Lower leg skin (tissue), 4 donors: Measurements from ENCODE around the gene RPA1. TPM values are rescaled to one million over a fixed set of nuclear protein-coding genes. Genes with fewer than 3 reads are reported as not detected.
"Not testable (repeated sequence)": the region's sequence is repeated elsewhere in the genome, so short reads cannot be mapped to it uniquely, and the experiment has no call there.

Experiments
- DNase-seq, 2 donors: peaks; one replicate each; pipeline ENCODE4 v3.0.0-alpha.2; 2019; ENCODE audit warnings: low spot score in 2 of 2
- H3K4me3 ChIP-seq: fragments of 200-600 bp; sonication (generic); 2 replicates; pipeline ENCODE4 v1.5.1; 2017; ENCODE audit warnings: mild to moderate bottlenecking, low read depth; ENCODE audit not compliant: poor library complexity, severe bottlenecking
- POLR2A ChIP-seq, 2 donors: fragments of 450-650 bp; IDR thresholded peaks; one replicate each; pipeline ENCODE4 v1.6.1; 2016 to 2017; ENCODE audit warnings: antibody characterized with exemption in 2 of 2, mild to moderate bottlenecking in 1 of 2, moderate library complexity in 1 of 2
- WGBS, 2 donors: methylation state at CpG; one replicate each; pipeline ENCODE4 v1.1.5; 2018; 5-methylcytosine and 5-hydroxymethylcytosine counted together
- intact Hi-C: fragments of 100-400 bp; cut with DNase I; formaldehyde crosslinking; loops from one replicate; pipeline ENCODE4 v1.15.0; 2023; ENCODE audit warnings: low total_unique reads
- total RNA-seq, 4 donors: library from RNA; depleted of rRNA; stranded (reverse); fragments of >200 nt; gene quantifications; one replicate each; pipeline ENCODE4 v1.1.0, GENCODE V29; 2016
- TF ChIP-seq, protein P1 (sequence below), 3 donors: fragments of 450-650 bp; IDR thresholded peaks; one replicate each; pipeline ENCODE4 v1.5.1; 2016; ENCODE audit warnings: antibody characterized with exemption in 3 of 3, mild to moderate bottlenecking in 3 of 3, moderate library complexity in 2 of 3

Gene RPA1
- total RNA-seq, 4 donors from 2014 or later: 21.0 to 31.5 (median 26.9) TPM

DNA sequence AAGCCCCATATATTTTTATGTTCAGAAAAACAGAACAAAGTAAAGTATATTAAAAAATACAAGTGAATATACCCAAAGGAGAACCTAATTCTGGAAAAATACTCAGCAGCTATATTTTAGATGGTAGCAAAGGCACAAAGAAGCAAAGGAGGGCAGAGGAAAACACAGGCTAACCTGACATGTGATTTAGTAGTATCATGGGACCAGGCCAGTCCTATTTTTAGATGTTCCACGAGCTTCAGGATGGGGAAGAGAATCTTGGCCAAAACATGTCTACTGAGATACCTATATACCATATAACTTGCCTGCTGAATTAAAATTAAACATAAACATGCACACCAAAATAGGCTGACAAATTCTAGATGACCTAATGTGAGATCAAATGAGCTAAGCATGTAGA, 33.0 kb upstream of the RPA1 start:
- no peak for DNase-seq
- TF ChIP-seq POLR2A (IDR thresholded peaks at IDR 0.05): no peak
- TF ChIP-seq, protein P1, sequence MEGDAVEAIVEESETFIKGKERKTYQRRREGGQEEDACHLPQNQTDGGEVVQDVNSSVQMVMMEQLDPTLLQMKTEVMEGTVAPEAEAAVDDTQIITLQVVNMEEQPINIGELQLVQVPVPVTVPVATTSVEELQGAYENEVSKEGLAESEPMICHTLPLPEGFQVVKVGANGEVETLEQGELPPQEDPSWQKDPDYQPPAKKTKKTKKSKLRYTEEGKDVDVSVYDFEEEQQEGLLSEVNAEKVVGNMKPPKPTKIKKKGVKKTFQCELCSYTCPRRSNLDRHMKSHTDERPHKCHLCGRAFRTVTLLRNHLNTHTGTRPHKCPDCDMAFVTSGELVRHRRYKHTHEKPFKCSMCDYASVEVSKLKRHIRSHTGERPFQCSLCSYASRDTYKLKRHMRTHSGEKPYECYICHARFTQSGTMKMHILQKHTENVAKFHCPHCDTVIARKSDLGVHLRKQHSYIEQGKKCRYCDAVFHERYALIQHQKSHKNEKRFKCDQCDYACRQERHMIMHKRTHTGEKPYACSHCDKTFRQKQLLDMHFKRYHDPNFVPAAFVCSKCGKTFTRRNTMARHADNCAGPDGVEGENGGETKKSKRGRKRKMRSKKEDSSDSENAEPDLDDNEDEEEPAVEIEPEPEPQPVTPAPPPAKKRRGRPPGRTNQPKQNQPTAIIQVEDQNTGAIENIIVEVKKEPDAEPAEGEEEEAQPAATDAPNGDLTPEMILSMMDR (IDR thresholded peaks at IDR 0.05): no peak
- H3K4me3 ChIP-seq: no peak overlapping the region
- 0 to 5% methylated on average over 1 of the region's 1 CpG for WGBS, 2 donors
- intact Hi-C loops: no loop called here

DNA sequence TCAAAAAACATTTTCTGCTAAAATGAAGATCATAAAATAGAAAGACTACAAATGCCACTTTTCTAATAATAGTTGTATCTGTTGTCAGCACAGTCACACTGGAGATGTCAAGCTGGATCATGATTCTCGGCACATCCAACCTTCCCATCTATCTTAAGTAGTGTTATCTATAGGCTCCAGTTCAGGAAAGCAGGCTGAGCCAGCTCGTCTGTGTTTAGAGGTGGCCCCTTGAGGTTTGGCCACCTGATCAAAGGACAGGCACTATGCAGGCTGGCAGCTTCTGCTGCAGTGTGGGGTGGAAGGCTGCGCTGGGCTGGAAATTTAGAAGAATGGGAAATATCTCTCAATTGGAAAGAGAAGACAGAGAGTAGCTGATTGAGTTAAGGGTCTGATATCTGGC, 32.5 kb upstream of the RPA1 start:
- no peak for TF ChIP-seq POLR2A (IDR thresholded peaks at IDR 0.05)
- TF ChIP-seq, protein P1 (IDR thresholded peaks at IDR 0.05): no peak
- intact Hi-C loops: no loop called here
- DNase-seq: no peak
- 50 to 63% methylated on average over 3 of the region's 3 CpGs for WGBS, 2 donors
- no peak overlapping the region for H3K4me3 ChIP-seq

- intact Hi-C loops, DNase-seq, H3K4me3 ChIP-seq: not testable (repeated sequence)
- 95 to 96% methylated on average over 8 of the region's 8 CpGs for WGBS, 2 donors
Observed at GRCh38 chr17:1797846-1798245, 32.0 kb upstream of the RPA1 start.

- 92 to 96% methylated on average over 7 of the region's 7 CpGs for WGBS, 2 donors
- intact Hi-C loops: no loop called here
- no peak overlapping the region for H3K4me3 ChIP-seq
- TF ChIP-seq, protein P1 (IDR thresholded peaks at IDR 0.05): no peak
- TF ChIP-seq POLR2A (IDR thresholded peaks at IDR 0.05): no peak
- DNase-seq: no peak
Observed at GRCh38 chr17:1800240-1800639, 29.6 kb upstream of the RPA1 start.

DNA sequence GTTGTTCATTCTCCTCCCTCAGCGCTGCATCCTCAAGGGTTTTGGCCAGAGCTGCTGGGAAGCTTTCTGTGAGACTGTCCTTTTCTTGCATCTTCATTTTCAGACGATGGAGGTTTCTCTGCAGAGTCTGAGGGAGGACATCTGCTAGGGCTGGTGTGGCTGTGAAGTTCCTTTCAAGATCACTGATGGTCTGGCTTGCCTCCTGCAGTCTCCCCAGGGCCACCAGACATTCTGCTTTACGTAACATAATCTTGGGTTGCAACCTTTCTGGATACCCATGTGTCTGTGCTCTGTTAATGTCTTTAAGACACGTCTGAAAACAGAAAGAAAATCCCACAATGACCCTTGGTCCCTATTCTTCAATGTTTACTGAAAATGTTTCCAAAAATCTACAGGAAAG, 29.1 kb upstream of the RPA1 start:
- no peak overlapping the region for H3K4me3 ChIP-seq
- TF ChIP-seq, protein P1 (IDR thresholded peaks at IDR 0.05): no peak
- 84 to 88% methylated on average over 4 of the region's 4 CpGs for WGBS, 2 donors
- no peak for DNase-seq
- intact Hi-C loops: no loop called here

- TF ChIP-seq POLR2A (IDR thresholded peaks at IDR 0.05): no peak
- TF ChIP-seq, protein P1 (IDR thresholded peaks at IDR 0.05): no peak
- intact Hi-C loops: no loop called here
- no peak overlapping the region for H3K4me3 ChIP-seq
- WGBS, 2 donors: 100% methylated on average over 1 of the region's 1 CpG
- no peak for DNase-seq
Observed at GRCh38 chr17:1802429-1802828, 27.4 kb upstream of the RPA1 start.
